Activated T-helper 1 cell treated with anti-CD3 and anti-CD28 coated beads, Interleukin-12 subunit alpha, Interleukin-12 subunit beta, Interleukin-2, Interleukin-4 antibody, amounts not matched to agents 30 ng/mL and 10 ng/mL and 1 ng/mL, durations not matched to agents 14 hours and 24 hours and 36 hours (primary cell): ENCODE measurements around the gene IMMP2L. TPM values are rescaled to one million over a fixed set of nuclear protein-coding genes. Genes with fewer than 3 reads are reported as not detected.
"Not testable (repeated sequence)": the region's sequence is repeated elsewhere in the genome, so short reads cannot be mapped to it uniquely, and the experiment has no call there.

Experiments
- DNase-seq: peaks from one replicate; pipeline ENCODE4 v3.0.0; 2021; ENCODE audit warnings: low spot score
- H3K27ac Mint-ChIP-seq: one replicate; pipeline ENCODE4 v1.8.0; 2021; ENCODE audit warnings: mild to moderate bottlenecking, mixed read lengths
- H3K27me3 Mint-ChIP-seq: one replicate; pipeline ENCODE4 v1.8.0; 2022; ENCODE audit warnings: mild to moderate bottlenecking, moderate library complexity, mixed read lengths; ENCODE audit not compliant: insufficient read depth
- H3K36me3 Mint-ChIP-seq: one replicate; pipeline ENCODE4 v1.8.0; 2021; ENCODE audit warnings: low read depth, mixed read lengths
- H3K4me1 Mint-ChIP-seq: one replicate; pipeline ENCODE4 v1.8.0; 2021; ENCODE audit warnings: low read depth, mixed read lengths
- H3K4me3 Mint-ChIP-seq: one replicate; pipeline ENCODE4 v1.8.0; 2021; ENCODE audit warnings: mild to moderate bottlenecking, moderate library complexity, mixed read lengths
- H3K9me3 Mint-ChIP-seq: one replicate; pipeline ENCODE4 v1.8.0; 2021; ENCODE audit warnings: mixed read lengths
- intact Hi-C: fragments of 100-400 bp; cut with micrococcal nuclease; formaldehyde crosslinking; loops from one replicate; pipeline ENCODE4 v1.15.1; 2024
- total RNA-seq: library from RNA; stranded (reverse); gene quantifications from 2 replicates; pipeline ENCODE4 v1.2.3, GENCODE V29; 2022

The IMMP2L gene
- total RNA-seq, 1 donor from 2014 or later, result 11.3 TPM

DNA sequence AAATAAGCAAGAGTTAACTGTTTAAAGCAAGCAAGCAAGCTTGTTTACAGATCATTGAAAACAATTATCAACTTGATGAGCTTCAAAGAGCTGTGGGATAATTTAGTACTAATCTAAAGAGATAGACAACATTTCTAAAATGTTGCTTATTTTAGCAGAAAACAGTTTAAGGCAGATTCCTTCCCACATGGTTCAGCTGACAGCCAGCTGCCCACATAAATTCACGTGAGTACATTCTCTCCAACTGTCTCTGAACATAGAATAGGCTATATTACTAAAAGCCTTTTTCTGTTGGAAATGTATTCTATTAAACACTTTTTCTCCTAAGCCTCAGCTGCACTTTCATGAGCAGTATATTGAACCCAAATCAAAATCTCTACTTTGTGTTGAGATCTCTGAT, 297.3 kb downstream of the IMMP2L start:
- Mint-ChIP-seq H3K4me3 (no peak overlapping the region), H3K27ac (no peak overlapping the region), H3K4me1 (no peaks in the 10 kb centered on the region)

DNA sequence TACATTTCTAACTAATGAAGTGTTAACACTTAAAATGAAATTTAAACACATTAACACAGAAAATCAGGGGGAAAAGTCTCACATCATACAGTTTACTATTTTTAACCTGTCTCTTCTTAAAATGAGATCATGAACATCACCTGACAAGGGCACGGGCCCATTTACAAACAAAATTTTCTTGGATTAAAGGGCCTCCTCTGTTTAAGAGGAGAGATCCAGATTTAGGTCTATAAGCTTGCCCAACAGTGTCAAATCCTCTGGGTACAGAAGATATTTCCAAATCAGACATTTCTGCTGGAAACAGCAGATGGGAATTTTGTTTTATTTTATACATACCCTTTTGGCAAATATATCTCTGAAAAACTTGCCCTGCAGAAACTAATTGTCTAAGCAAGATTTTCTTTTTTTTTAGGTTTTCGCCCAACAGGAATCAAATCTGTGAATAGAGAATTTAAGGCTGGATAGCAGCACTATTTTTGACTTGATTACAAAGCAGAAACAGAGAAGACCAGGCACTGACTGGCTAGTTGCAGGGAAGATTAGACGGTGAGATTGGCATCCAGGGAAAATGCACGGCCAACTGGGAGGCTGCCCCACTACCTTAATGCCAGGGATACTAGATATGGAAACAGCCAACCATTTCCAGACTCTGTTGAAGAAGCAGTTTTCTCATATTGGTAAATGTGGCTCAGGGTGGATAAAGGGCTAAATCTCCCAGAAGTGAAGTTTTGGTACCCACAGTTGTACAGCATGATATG, 298.0 kb downstream of the IMMP2L start:
- intact Hi-C loops, result no loop called here
- no peak for DNase-seq
- Mint-ChIP-seq H3K36me3 (no peaks in the 10 kb centered on the region), H3K27me3 (no peaks in the 10 kb centered on the region), H3K9me3 (no peaks in the 10 kb centered on the region), H3K4me3 (no peak overlapping the region), H3K4me1 (no peaks in the 10 kb centered on the region), H3K27ac (no peak overlapping the region)

More for the DNA sequence above, 297.3 kb downstream of the IMMP2L start:
- Mint-ChIP-seq H3K27me3 (no peaks in the 10 kb centered on the region), H3K9me3 (no peaks in the 10 kb centered on the region), H3K36me3 (no peaks in the 10 kb centered on the region)
- intact Hi-C loops, result no loop called here
- DNase-seq, result no peak

DNA sequence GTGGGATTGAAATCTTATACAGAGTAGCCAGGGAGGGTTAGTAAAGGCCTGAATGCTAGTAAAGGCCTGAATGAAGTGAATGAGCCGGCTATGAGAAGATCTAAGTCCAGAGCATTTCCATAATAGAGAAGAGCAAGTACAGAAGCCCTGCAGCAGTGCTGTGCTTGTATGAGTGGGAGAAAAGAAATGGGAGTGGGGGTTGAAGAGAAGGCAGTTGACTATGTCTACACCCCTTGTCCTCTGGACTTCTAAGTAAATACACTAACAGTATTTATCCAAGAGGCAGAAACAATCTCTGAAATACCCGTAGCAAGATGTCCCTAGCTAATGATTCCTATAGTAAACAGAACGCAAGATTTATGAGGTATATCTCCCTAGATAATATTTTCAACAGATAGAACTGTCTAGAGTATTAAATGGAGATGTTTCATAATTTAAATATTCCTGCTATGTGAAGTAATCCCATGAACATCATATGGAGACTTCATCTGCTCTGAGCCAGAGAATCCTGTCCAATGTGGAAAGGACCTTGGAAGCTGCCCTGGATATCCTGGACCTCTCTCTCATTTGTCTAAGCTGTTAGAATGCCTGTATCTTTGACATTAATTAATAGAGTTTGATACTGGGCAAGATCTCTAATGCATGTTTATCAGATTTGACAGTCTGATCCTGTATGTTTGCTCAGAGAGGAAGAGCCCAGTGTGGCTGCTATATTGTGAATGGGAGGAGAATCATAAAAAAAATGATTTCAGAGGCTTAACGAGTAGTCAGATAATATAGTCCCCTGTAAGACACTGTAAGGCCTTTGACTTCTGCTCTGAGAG, 299.8 kb downstream of the IMMP2L start:
- Mint-ChIP-seq H3K9me3 (no peaks in the 10 kb centered on the region), H3K27me3 (no peaks in the 10 kb centered on the region), H3K4me1 (no peaks in the 10 kb centered on the region), H3K36me3 (no peaks in the 10 kb centered on the region), H3K4me3 (no peak overlapping the region), H3K27ac (no peak overlapping the region)
- DNase-seq, result no peak
- intact Hi-C loops, result no loop called here

DNA sequence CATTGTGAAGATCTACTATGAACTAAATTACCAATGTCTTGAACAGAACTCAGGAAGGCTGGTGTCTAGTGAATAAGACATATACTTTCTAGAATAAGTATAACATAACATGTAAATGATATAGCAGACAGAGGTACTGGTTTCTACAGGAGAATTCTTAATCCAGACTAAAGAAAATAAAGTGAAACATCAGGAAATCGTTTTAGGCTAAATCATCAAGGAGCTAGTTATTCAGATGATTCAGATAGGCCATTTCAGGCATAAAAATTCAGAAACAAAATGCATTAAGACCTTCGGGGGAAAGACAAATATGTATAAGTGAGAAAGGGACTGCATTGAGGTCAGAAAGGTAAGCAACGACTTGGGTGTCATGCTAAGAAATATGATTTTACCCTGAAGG, 300.8 kb downstream of the IMMP2L start:
- no peak for DNase-seq
- H3K36me3 Mint-ChIP-seq, result no peaks in the 10 kb centered on the region

DNA sequence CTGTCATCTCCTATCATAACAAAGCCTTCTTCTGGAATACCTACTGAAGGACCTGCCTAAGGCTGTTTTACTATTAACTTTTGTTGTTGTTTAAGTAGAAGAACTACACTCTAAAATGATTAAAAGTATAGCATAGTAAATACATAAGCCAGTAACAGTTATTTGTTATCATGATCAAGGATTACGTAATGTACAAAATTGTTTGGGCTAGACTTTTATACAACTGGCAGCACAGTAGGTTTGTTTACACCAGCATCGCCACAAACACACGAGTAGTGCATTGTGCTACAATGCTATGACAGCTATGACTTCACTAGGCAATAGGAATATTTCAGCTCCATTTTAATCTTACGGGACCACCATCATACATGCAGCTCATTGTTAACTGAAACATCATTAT, 302.3 kb downstream of the IMMP2L start:
- no peaks in the 10 kb centered on the region for H3K27me3 Mint-ChIP-seq

More for the DNA sequence above, 300.8 kb downstream of the IMMP2L start:
- no peak overlapping the region for H3K27ac Mint-ChIP-seq
- H3K4me1 Mint-ChIP-seq, result no peaks in the 10 kb centered on the region
- H3K27me3 Mint-ChIP-seq, result no peaks in the 10 kb centered on the region
- no peak overlapping the region for H3K4me3 Mint-ChIP-seq
- intact Hi-C loops, result no loop called here
- no peaks in the 10 kb centered on the region for H3K9me3 Mint-ChIP-seq

DNA sequence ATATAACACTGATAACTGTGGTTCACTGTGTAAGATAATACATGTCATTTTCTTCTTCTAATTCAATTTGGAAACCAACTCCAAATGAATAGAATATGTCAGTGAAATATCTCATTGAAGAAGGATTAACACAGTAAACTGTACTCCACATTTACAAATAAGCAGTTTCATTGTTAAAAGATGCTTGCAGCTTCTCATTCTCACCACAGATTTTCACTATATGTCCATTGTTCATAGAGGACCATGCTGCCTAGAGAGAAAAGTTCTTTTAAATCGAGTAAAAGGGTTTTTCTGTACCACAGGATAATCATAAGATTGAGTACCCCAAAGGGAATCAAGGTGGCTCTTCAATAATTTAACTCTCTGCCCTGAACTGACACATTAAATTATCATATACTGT, 305.9 kb downstream of the IMMP2L start:
- no peaks in the 10 kb centered on the region for H3K36me3 Mint-ChIP-seq
- no peak for DNase-seq
- no peaks in the 10 kb centered on the region for H3K27me3 Mint-ChIP-seq

More for the DNA sequence above, 302.3 kb downstream of the IMMP2L start:
- DNase-seq, result no peak
- Mint-ChIP-seq H3K27ac (no peak overlapping the region), H3K9me3 (no peaks in the 10 kb centered on the region), H3K4me1 (no peaks in the 10 kb centered on the region), H3K4me3 (no peak overlapping the region), H3K36me3 (no peaks in the 10 kb centered on the region)
- intact Hi-C loops, result no loop called here

DNA sequence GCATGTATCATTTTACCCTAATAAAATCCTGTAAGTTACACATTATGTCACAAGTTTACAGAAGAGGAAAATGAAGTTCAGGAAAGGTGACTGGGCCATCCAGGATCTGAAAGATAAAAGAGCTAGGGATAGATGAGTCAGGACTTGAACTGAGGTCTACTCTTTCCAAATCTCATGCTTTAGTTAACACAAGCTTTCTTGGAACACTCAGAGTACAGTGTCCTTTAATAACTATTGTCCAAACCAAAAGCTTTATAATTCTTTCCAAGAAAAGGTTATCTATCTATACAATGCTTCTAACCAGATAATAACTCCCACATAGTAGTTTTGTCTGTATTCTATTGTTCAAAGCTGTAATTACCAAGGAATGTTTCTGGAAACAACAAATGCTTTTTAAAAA, 306.7 kb downstream of the IMMP2L start:
- Mint-ChIP-seq H3K4me3 (no peak overlapping the region), H3K9me3 (peaks cover 5% of the 10 kb centered on the region), H3K27me3 (no peaks in the 10 kb centered on the region), H3K36me3 (no peaks in the 10 kb centered on the region), H3K27ac (no peak overlapping the region), H3K4me1 (no peaks in the 10 kb centered on the region)
- intact Hi-C loops, result no loop called here
- DNase-seq, result no peak

More for the DNA sequence above, 305.9 kb downstream of the IMMP2L start:
- Mint-ChIP-seq H3K27ac (no peak overlapping the region), H3K9me3 (no peaks in the 10 kb centered on the region), H3K4me1 (no peaks in the 10 kb centered on the region), H3K4me3 (no peak overlapping the region)
- intact Hi-C loops, result no loop called here

DNA sequence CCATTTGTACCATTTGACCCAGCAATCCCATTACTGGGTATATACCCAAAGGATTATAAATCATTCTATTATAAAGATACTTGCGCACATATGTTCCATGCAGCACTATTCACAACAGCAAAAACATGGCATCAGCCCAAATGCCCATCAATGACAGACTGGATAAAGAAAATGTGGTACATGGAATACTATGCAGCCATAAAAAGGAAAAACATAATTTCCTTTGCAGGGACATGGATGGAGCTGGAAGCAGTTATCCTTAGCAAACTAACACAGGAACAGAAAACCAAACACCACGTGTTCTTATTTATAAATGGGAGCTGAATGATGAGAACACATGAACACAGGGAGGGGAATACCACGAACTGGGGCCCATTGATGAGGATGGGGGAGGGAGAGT, 310.9 kb downstream of the IMMP2L start:
- H3K4me1 Mint-ChIP-seq, H3K36me3 Mint-ChIP-seq, H3K27me3 Mint-ChIP-seq, H3K27ac Mint-ChIP-seq, DNase-seq, H3K4me3 Mint-ChIP-seq, intact Hi-C loops: not testable (repeated sequence)
- H3K9me3 Mint-ChIP-seq, result peaks cover 19% of the 10 kb centered on the region

DNA sequence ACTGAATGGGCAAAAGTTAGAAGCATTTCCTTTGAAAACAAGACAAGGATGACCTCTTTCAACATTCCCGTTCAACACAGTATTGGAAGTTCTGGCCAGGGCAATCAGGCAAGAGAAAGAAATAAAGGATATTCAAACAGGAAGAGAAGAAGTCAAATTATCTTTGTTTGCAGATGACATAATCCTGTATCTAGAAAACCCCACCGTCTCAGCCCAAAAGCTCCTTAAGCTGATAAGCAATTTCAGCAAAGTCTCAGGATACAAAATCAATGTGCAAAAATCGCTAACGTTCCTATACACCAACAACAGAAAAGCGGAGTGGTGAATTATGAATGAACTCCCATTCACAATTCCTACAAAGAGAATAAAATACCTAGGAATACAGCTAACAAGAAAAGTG, 312.5 kb downstream of the IMMP2L start:
- H3K27me3 Mint-ChIP-seq, H3K36me3 Mint-ChIP-seq, H3K4me1 Mint-ChIP-seq, H3K27ac Mint-ChIP-seq, intact Hi-C loops, DNase-seq, H3K4me3 Mint-ChIP-seq: not testable (repeated sequence)
- peaks cover 19% of the 10 kb centered on the region for H3K9me3 Mint-ChIP-seq

DNA sequence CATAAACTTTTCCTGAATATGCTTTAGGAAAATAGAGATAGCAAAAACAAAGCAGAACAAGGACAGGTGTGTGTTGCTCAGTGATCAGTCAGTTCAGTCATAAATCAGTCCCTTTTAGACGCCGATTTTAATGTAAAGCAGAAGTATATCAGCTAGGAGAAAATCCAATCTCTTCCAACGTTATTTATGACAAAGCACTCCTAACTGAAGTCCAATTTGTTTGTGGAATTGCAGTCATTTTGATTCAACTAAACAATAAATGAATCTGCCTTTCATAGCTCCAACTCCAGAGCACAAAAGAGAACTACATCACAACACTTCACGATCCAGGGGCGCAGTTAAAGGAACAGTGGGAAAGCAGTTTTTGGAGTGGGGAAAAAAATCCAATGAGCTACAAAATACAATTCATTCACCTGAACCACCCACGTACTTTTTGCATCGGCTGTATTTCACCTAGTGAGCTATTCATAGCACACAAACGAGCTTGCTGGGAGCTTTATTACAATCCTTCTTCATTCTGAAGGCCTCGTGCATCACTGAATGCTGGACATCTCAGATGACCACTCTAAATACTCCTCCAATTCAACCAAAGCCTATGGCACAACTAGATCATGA, 320.0 kb downstream of the IMMP2L start:
- no peak overlapping the region for H3K4me3 Mint-ChIP-seq
- no peaks in the 10 kb centered on the region for H3K9me3 Mint-ChIP-seq
- intact Hi-C loops, result no loop called here
- H3K27ac Mint-ChIP-seq, result no peak overlapping the region
- H3K36me3 Mint-ChIP-seq, result no peaks in the 10 kb centered on the region
- H3K27me3 Mint-ChIP-seq, result no peaks in the 10 kb centered on the region
- H3K4me1 Mint-ChIP-seq, result peaks cover 5% of the 10 kb centered on the region
- no peak for DNase-seq

DNA sequence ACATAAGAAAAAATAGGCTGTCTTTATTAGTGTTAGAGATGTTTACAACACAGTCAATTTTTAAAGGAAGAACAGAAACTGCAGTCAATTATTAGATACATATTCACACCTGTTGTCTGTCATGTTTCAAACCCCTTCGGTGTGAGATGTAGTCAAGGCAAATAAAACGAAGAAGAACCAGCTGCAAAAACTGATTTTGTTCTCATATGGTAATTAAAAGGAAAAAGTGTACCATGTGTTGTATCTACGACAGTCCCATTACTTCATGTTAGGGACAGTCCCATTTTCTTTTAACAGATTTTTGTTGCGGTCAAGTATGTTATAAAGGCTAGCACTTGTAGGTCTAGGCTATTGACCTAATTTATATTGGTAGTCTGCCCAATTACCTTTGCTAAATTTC, 321.9 kb downstream of the IMMP2L start:
- H3K27me3 Mint-ChIP-seq, result no peaks in the 10 kb centered on the region
- intact Hi-C loops, result no loop called here
- no peak overlapping the region for H3K4me3 Mint-ChIP-seq
- no peak overlapping the region for H3K27ac Mint-ChIP-seq
- DNase-seq, result no peak
- peaks cover 5% of the 10 kb centered on the region for H3K4me1 Mint-ChIP-seq
- H3K9me3 Mint-ChIP-seq, result peaks cover 3% of the 10 kb centered on the region
- no peaks in the 10 kb centered on the region for H3K36me3 Mint-ChIP-seq

DNA sequence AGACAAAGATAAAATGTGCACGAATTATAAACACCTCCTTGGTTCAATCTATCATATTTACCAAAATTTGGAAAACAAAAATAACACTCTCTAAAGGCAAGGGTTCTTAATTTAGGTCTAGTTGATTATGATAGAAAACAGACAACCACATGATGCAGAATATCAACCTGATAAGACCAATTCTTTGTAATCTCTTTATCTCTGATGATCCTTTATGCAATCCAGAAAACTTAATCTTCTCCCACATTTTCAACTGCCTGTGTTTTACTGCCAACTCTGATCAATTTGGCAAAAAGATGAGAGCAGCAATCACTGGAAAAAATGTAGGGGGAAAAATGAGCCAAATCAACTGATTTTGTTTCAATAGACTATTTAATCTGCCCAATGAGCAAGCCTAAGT, 322.9 kb downstream of the IMMP2L start:
- no peaks in the 10 kb centered on the region for H3K27me3 Mint-ChIP-seq
- no peaks in the 10 kb centered on the region for H3K36me3 Mint-ChIP-seq
- DNase-seq, result no peak
- intact Hi-C loops, result loop anchor here (10.0 kb wide), 1 partner anchor 225 kb away; no protein-coding TSS in a partner anchor
- H3K9me3 Mint-ChIP-seq, result peaks cover 3% of the 10 kb centered on the region
- H3K27ac Mint-ChIP-seq, result no peak overlapping the region
- peaks cover 5% of the 10 kb centered on the region for H3K4me1 Mint-ChIP-seq
- no peak overlapping the region for H3K4me3 Mint-ChIP-seq

DNA sequence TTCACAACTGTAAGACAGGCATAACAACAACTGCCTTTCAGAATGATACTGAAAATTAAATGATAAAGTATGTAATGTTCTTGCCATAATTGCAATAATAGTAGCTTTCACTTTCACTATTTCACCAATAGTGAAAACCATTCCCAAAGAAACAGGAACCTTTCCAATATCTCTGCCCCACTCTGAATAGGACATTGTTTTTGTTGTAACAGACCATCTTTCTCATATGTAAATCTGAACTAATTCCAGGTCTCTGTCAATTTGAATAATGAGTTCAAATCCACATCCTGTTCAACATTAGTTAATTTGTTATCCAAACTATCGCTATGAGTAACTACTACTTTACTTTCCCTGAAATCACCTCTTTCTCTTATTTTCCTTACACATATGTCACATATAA, 323.4 kb downstream of the IMMP2L start:
- DNase-seq, result no peak

More for the DNA sequence above, 323.4 kb downstream of the IMMP2L start:
- H3K4me1 Mint-ChIP-seq, result peaks cover 5% of the 10 kb centered on the region
- H3K4me3 Mint-ChIP-seq, result no peak overlapping the region
- peaks cover 3% of the 10 kb centered on the region for H3K9me3 Mint-ChIP-seq
- no peaks in the 10 kb centered on the region for H3K36me3 Mint-ChIP-seq
- intact Hi-C loops, result loop anchor here (10.0 kb wide), 1 partner anchor 224 kb away; no protein-coding TSS in a partner anchor
- H3K27ac Mint-ChIP-seq, result no peak overlapping the region
- H3K27me3 Mint-ChIP-seq, result no peaks in the 10 kb centered on the region
